BLaER1 (cell line): ENCODE data around the gene PID1.

Experiments
- H3K27ac ChIP-seq: shearing (Covaris generic); formaldehyde crosslinking; 2 replicates; pipeline ENCODE4 v1.8.1; 2022
- H3K27me3 ChIP-seq: shearing (Covaris generic); formaldehyde crosslinking; 2 replicates; pipeline ENCODE4 v1.8.1; 2022
- H3K36me3 ChIP-seq: shearing (Covaris generic); formaldehyde crosslinking; 2 replicates; pipeline ENCODE4 v1.8.1; 2022
- H3K4me1 ChIP-seq: shearing (Covaris generic); formaldehyde crosslinking; 2 replicates; pipeline ENCODE4 v1.8.1; 2022
- H3K4me2 ChIP-seq: shearing (Covaris generic); formaldehyde crosslinking; 2 replicates; pipeline ENCODE4 v1.8.1; 2022
- H3K4me3 ChIP-seq: shearing (Covaris generic); formaldehyde crosslinking; 2 replicates; pipeline ENCODE4 v1.8.1; 2022
- H3K9ac ChIP-seq: shearing (Covaris generic); formaldehyde crosslinking; 2 replicates; pipeline ENCODE4 v1.8.1; 2022
- H3K9me3 ChIP-seq: shearing (Covaris generic); formaldehyde crosslinking; 2 replicates; pipeline ENCODE4 v1.8.1; 2022
- H4K20me1 ChIP-seq: shearing (Covaris generic); formaldehyde crosslinking; 2 replicates; pipeline ENCODE4 v1.8.1; 2022
- Cebpa-rat ChIP-seq: shearing (Covaris generic); IDR thresholded peaks from 2 replicates; pipeline ENCODE4 v1.8.1; 2022

The PID1 gene

GRCh38 chr2:229243890-229244560, 27.1 kb downstream of the PID1 start:
- no peak overlapping the region for H3K27ac ChIP-seq
- no peak overlapping the region for H3K4me2 ChIP-seq
- H3K9ac ChIP-seq, result no peak overlapping the region
- H3K9me3 ChIP-seq, result peaks cover 32% of the 10 kb centered on the region
- no peaks in the 10 kb centered on the region for H3K36me3 ChIP-seq
- H4K20me1 ChIP-seq, result no peaks in the 10 kb centered on the region
- H3K27me3 ChIP-seq, result no peaks in the 10 kb centered on the region
- no peak overlapping the region for H3K4me3 ChIP-seq
- TF ChIP-seq Cebpa-rat, result no peak
- H3K4me1 ChIP-seq, result no peaks in the 10 kb centered on the region

- H3K36me3 ChIP-seq, result no peaks in the 10 kb centered on the region
- no peak for TF ChIP-seq Cebpa-rat
Observed at GRCh38 chr2:229240984-229241491, 30.0 kb downstream of the PID1 start.

GRCh38 chr2:229239021-229239420, 32.1 kb downstream of the PID1 start:
- no peaks in the 10 kb centered on the region for H4K20me1 ChIP-seq
- no peak overlapping the region for H3K4me3 ChIP-seq
- no peak overlapping the region for H3K9ac ChIP-seq
- H3K27me3 ChIP-seq, result no peaks in the 10 kb centered on the region
- H3K27ac ChIP-seq, result no peak overlapping the region
- TF ChIP-seq Cebpa-rat, result no peak
- peaks cover 32% of the 10 kb centered on the region for H3K9me3 ChIP-seq
- no peaks in the 10 kb centered on the region for H3K36me3 ChIP-seq
- H3K4me2 ChIP-seq, result no peak overlapping the region
- no peaks in the 10 kb centered on the region for H3K4me1 ChIP-seq

More at GRCh38 chr2:229240984-229241491, 30.0 kb downstream of the PID1 start:
- Histone ChIP-seq H3K4me3 (no peak overlapping the region), H3K4me2 (no peak overlapping the region), H3K4me1 (no peaks in the 10 kb centered on the region), H3K27me3 (no peaks in the 10 kb centered on the region), H3K27ac (no peak overlapping the region), H3K9me3 (peaks cover 32% of the 10 kb centered on the region), H3K9ac (no peak overlapping the region), H4K20me1 (no peaks in the 10 kb centered on the region)

GRCh38 chr2:229237270-229237669, 33.8 kb downstream of the PID1 start:
- no peaks in the 10 kb centered on the region for H3K4me1 ChIP-seq
- H3K36me3 ChIP-seq, result no peaks in the 10 kb centered on the region
- H3K4me2 ChIP-seq, result no peak overlapping the region
- H3K4me3 ChIP-seq, result no peak overlapping the region
- H3K9me3 ChIP-seq, result peaks cover 22% of the 10 kb centered on the region
- H3K27ac ChIP-seq, result no peak overlapping the region
- no peak for TF ChIP-seq Cebpa-rat
- H3K9ac ChIP-seq, result no peak overlapping the region
- H3K27me3 ChIP-seq, result no peaks in the 10 kb centered on the region
- no peaks in the 10 kb centered on the region for H4K20me1 ChIP-seq

GRCh38 chr2:229235131-229235914, 35.8 kb downstream of the PID1 start:
- Histone ChIP-seq H3K27ac (no peak overlapping the region), H3K4me3 (no peak overlapping the region), H3K4me2 (no peak overlapping the region), H3K27me3 (no peaks in the 10 kb centered on the region), H3K9me3 (peaks cover 2% of the 10 kb centered on the region; the same call in 1 of the 2 replicates), H3K4me1 (no peaks in the 10 kb centered on the region), H3K9ac (no peak overlapping the region), H4K20me1 (no peaks in the 10 kb centered on the region), H3K36me3 (no peaks in the 10 kb centered on the region)
- TF ChIP-seq Cebpa-rat, result no peak

- H3K9ac ChIP-seq, result no peak overlapping the region
- no peaks in the 10 kb centered on the region for H4K20me1 ChIP-seq
- H3K27me3 ChIP-seq, result no peaks in the 10 kb centered on the region
- H3K27ac ChIP-seq, result no peak overlapping the region
- H3K9me3 ChIP-seq, result no peaks in the 10 kb centered on the region
- no peaks in the 10 kb centered on the region for H3K4me1 ChIP-seq
- no peaks in the 10 kb centered on the region for H3K36me3 ChIP-seq
- no peak for TF ChIP-seq Cebpa-rat
- H3K4me2 ChIP-seq, result no peak overlapping the region
- H3K4me3 ChIP-seq, result no peak overlapping the region
Observed at GRCh38 chr2:229231885-229232284, 39.2 kb downstream of the PID1 start.

GRCh38 chr2:229231328-229231868, 39.7 kb downstream of the PID1 start:
- H3K9ac ChIP-seq, result no peak overlapping the region
- TF ChIP-seq Cebpa-rat, result no peak
- no peak overlapping the region for H3K27ac ChIP-seq
- no peaks in the 10 kb centered on the region for H3K36me3 ChIP-seq
- H4K20me1 ChIP-seq, result no peaks in the 10 kb centered on the region
- no peaks in the 10 kb centered on the region for H3K9me3 ChIP-seq
- no peak overlapping the region for H3K4me3 ChIP-seq
- H3K4me2 ChIP-seq, result no peak overlapping the region
- H3K27me3 ChIP-seq, result no peaks in the 10 kb centered on the region
- no peaks in the 10 kb centered on the region for H3K4me1 ChIP-seq

GRCh38 chr2:229230911-229231310, 40.2 kb downstream of the PID1 start:
- Histone ChIP-seq H3K27me3 (no peaks in the 10 kb centered on the region), H3K36me3 (no peaks in the 10 kb centered on the region), H3K9ac (no peak overlapping the region), H3K27ac (no peak overlapping the region), H3K4me1 (no peaks in the 10 kb centered on the region), H3K9me3 (no peaks in the 10 kb centered on the region), H4K20me1 (no peaks in the 10 kb centered on the region), H3K4me3 (no peak overlapping the region), H3K4me2 (no peak overlapping the region)
- TF ChIP-seq Cebpa-rat, result no peak

GRCh38 chr2:229230256-229230655, 40.8 kb downstream of the PID1 start:
- no peak for TF ChIP-seq Cebpa-rat
- Histone ChIP-seq H3K9ac (no peak overlapping the region), H3K36me3 (no peaks in the 10 kb centered on the region), H3K4me2 (no peak overlapping the region), H3K4me1 (no peaks in the 10 kb centered on the region), H3K4me3 (no peak overlapping the region), H3K27me3 (no peaks in the 10 kb centered on the region), H4K20me1 (no peaks in the 10 kb centered on the region), H3K9me3 (no peaks in the 10 kb centered on the region), H3K27ac (no peak overlapping the region)

- Histone ChIP-seq H4K20me1 (no peaks in the 10 kb centered on the region), H3K9me3 (no peaks in the 10 kb centered on the region), H3K4me3 (no peak overlapping the region), H3K9ac (no peak overlapping the region), H3K27me3 (no peaks in the 10 kb centered on the region), H3K27ac (no peak overlapping the region), H3K36me3 (no peaks in the 10 kb centered on the region), H3K4me2 (no peak overlapping the region), H3K4me1 (no peaks in the 10 kb centered on the region)
- no peak for TF ChIP-seq Cebpa-rat
Observed at GRCh38 chr2:229226382-229226781, 44.7 kb downstream of the PID1 start.
